ENCODE data around the gene NINJ1. TPM values are rescaled to one million over a fixed set of nuclear protein-coding genes. Genes with fewer than 3 reads are reported as not detected.
"Not testable (repeated sequence)": the region's sequence is repeated elsewhere in the genome, so short reads cannot be mapped to it uniquely, and the experiment has no call there.

Gene NINJ1
- total and polyA plus RNA-seq, 2 donors (not counting 1 experiment from before 2014, with no cell fraction given) = 7.2 to 59.9 TPM

DNA sequence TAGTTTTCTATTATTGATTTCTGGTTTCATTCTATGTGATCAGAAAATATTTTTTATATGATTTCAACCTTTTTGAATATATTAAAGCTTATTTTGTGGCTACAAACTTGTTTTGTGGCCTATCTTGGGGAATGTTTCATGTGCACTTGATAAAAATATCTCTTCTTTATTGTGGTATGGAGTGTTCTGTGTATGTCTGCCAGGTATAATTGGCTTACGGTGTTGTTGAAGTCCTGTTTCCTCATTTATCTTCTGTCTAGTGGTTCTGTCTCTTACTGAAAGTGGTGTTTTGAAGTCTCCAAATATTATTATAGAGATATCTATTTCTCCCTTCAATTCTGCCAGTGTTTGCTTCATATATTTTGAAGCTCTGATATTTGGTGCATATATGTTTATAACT lies 28.4 kb downstream of the NINJ1 start:
- peaks cover 58% of the 10 kb centered on the region for H3K79me2 ChIP-seq (ENCODE audit: control insufficient read depth, insufficient read depth, low read length)
- no peaks in the 10 kb centered on the region for H4K20me1 ChIP-seq (ENCODE audit: control insufficient read depth, extremely low read depth, insufficient read depth, low read length)
- DNase-seq (ENCODE audit: low read depth in 2 of 2) = no peak
- H3K4me3 ChIP-seq (replicated peaks in 1 of 4; ENCODE audit: control extremely low read depth in 1 of 4, insufficient read depth in 1 of 4, low read depth in 3 of 4, low read length in 4 of 4) = no peak overlapping the region
- no peaks in the 10 kb centered on the region for H3K9me3 ChIP-seq (ENCODE audit: control insufficient read depth, insufficient read depth, low read depth, low read length)
- no peak overlapping the region for H3K4me2 ChIP-seq (ENCODE audit: extremely low read depth, insufficient read depth, low read length)
- no peak overlapping the region for H3K9ac ChIP-seq (ENCODE audit: insufficient read depth, low read length)
- H3K36me3 ChIP-seq (ENCODE audit: control insufficient read depth, insufficient read depth, low read length) = peaks cover 11% of the 10 kb centered on the region
- H3K4me1 ChIP-seq (ENCODE audit: control insufficient read depth, extremely low read depth, insufficient read depth, low read length) = no peaks in the 10 kb centered on the region
- H3K27ac ChIP-seq (ENCODE audit: insufficient read depth, low read length) = no peak overlapping the region
- no peak overlapping the region for H2AFZ ChIP-seq (ENCODE audit: low read length)
- no peak for TF ChIP-seq EZH2 (IDR thresholded peaks at IDR 0.05; ENCODE audit: low read length, missing control alignments)
- TF ChIP-seq, protein P1, sequence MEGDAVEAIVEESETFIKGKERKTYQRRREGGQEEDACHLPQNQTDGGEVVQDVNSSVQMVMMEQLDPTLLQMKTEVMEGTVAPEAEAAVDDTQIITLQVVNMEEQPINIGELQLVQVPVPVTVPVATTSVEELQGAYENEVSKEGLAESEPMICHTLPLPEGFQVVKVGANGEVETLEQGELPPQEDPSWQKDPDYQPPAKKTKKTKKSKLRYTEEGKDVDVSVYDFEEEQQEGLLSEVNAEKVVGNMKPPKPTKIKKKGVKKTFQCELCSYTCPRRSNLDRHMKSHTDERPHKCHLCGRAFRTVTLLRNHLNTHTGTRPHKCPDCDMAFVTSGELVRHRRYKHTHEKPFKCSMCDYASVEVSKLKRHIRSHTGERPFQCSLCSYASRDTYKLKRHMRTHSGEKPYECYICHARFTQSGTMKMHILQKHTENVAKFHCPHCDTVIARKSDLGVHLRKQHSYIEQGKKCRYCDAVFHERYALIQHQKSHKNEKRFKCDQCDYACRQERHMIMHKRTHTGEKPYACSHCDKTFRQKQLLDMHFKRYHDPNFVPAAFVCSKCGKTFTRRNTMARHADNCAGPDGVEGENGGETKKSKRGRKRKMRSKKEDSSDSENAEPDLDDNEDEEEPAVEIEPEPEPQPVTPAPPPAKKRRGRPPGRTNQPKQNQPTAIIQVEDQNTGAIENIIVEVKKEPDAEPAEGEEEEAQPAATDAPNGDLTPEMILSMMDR (conservative IDR thresholded peaks at IDR 0.05 in 1 of 2, IDR thresholded peaks at IDR 0.05 in 1 of 2; ENCODE audit: low read depth in 1 of 2, low read length in 2 of 2) = no peak
- H3K27me3 ChIP-seq (ENCODE audit: control insufficient read depth, insufficient read depth, low read length) = no peaks in the 10 kb centered on the region

DNA sequence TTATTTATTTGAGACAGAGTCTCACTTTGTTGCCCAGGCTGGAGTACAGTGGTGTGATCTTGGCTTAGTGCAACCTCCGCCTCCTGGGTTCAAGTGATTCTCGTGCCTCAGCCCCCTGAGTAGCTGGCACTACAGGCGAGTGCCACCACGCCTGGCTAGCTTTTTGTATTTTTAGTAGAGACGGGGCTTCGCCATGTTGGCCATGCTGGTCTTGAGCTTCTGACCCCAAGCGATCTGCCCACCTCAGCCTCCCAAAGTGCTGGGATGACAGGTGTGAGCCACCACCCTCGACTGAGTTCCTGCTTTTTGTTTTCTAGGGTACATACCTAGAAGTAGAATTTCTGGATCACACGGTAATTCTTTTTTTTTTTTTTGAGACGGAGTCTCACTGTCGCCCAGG lies 33.0 kb downstream of the NINJ1 start:
- H4K20me1 ChIP-seq (ENCODE audit: control insufficient read depth, extremely low read depth, insufficient read depth, low read length); H3K36me3 ChIP-seq (ENCODE audit: control insufficient read depth, insufficient read depth, low read length); H3K9me3 ChIP-seq (ENCODE audit: control insufficient read depth, insufficient read depth, low read depth, low read length); H3K27ac ChIP-seq (ENCODE audit: insufficient read depth, low read length); DNase-seq (ENCODE audit: low read depth in 2 of 2); H3K4me2 ChIP-seq (ENCODE audit: extremely low read depth, insufficient read depth, low read length); H3K27me3 ChIP-seq (ENCODE audit: control insufficient read depth, insufficient read depth, low read length); H3K4me3 ChIP-seq (replicated peaks in 1 of 4; ENCODE audit: control extremely low read depth in 1 of 4, insufficient read depth in 1 of 4, low read depth in 3 of 4, low read length in 4 of 4); H3K9ac ChIP-seq (ENCODE audit: insufficient read depth, low read length); H2AFZ ChIP-seq (ENCODE audit: low read length): not testable (repeated sequence)
- Histone ChIP-seq H3K4me1 (ENCODE audit: control insufficient read depth, extremely low read depth, insufficient read depth, low read length) (peaks cover 16% of the 10 kb centered on the region), H3K79me2 (ENCODE audit: control insufficient read depth, insufficient read depth, low read length) (peaks cover 83% of the 10 kb centered on the region)

DNA sequence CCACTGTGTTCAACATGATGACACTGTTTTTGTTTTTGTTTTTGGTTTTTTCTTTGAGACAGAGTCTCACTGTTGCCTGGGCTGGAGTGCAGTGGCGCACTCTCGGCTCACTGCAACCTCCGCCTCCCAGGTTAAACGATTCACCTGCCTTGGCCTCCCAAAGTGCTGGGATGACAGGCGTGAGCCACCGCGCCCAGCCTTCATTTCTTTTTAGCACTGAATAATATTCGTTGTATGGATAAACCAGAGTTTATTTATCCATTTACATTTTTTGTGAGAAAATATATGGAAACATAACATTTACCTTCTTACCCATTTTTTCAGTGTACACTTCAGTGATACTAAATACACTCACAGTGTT lies 33.8 kb downstream of the NINJ1 start:
- H4K20me1 ChIP-seq (ENCODE audit: control insufficient read depth, extremely low read depth, insufficient read depth, low read length) = no peaks in the 10 kb centered on the region
- no peak overlapping the region for H3K27ac ChIP-seq (ENCODE audit: insufficient read depth, low read length)
- peaks cover 77% of the 10 kb centered on the region for H3K79me2 ChIP-seq (ENCODE audit: control insufficient read depth, insufficient read depth, low read length)
- H2AFZ ChIP-seq (ENCODE audit: low read length) = no peak overlapping the region
- H3K27me3 ChIP-seq (ENCODE audit: control insufficient read depth, insufficient read depth, low read length) = no peaks in the 10 kb centered on the region
- no peaks in the 10 kb centered on the region for H3K9me3 ChIP-seq (ENCODE audit: control insufficient read depth, insufficient read depth, low read depth, low read length)
- no peak for DNase-seq (ENCODE audit: low read depth in 2 of 2)
- no peak overlapping the region for H3K4me3 ChIP-seq (replicated peaks in 1 of 4; ENCODE audit: control extremely low read depth in 1 of 4, insufficient read depth in 1 of 4, low read depth in 3 of 4, low read length in 4 of 4)
- H3K4me1 ChIP-seq (ENCODE audit: control insufficient read depth, extremely low read depth, insufficient read depth, low read length) = peaks cover 16% of the 10 kb centered on the region
- no peak overlapping the region for H3K4me2 ChIP-seq (ENCODE audit: extremely low read depth, insufficient read depth, low read length)
- H3K9ac ChIP-seq (ENCODE audit: insufficient read depth, low read length) = no peak overlapping the region
- TF ChIP-seq EZH2 (IDR thresholded peaks at IDR 0.05; ENCODE audit: low read length, missing control alignments) = no peak
- TF ChIP-seq, protein P1 (conservative IDR thresholded peaks at IDR 0.05 in 1 of 2, IDR thresholded peaks at IDR 0.05 in 1 of 2; ENCODE audit: low read depth in 1 of 2, low read length in 2 of 2) = no peak
- peaks cover 1% of the 10 kb centered on the region for H3K36me3 ChIP-seq (ENCODE audit: control insufficient read depth, insufficient read depth, low read length)
